Activated CD4-positive, alpha-beta T cell treated with anti-CD3 and anti-CD28 coated beads for 4 hours (primary cell): Measurements from ENCODE around the gene TBC1D22A.
"Not testable (repeated sequence)": the region's sequence is repeated elsewhere in the genome, so short reads cannot be mapped to it uniquely, and the experiment has no call there.

Source experiments
- DNase-seq, 2 donors: peaks; one replicate each; pipeline ENCODE4 v3.0.0-alpha.2; 2020

TBC1D22A gene

DNA sequence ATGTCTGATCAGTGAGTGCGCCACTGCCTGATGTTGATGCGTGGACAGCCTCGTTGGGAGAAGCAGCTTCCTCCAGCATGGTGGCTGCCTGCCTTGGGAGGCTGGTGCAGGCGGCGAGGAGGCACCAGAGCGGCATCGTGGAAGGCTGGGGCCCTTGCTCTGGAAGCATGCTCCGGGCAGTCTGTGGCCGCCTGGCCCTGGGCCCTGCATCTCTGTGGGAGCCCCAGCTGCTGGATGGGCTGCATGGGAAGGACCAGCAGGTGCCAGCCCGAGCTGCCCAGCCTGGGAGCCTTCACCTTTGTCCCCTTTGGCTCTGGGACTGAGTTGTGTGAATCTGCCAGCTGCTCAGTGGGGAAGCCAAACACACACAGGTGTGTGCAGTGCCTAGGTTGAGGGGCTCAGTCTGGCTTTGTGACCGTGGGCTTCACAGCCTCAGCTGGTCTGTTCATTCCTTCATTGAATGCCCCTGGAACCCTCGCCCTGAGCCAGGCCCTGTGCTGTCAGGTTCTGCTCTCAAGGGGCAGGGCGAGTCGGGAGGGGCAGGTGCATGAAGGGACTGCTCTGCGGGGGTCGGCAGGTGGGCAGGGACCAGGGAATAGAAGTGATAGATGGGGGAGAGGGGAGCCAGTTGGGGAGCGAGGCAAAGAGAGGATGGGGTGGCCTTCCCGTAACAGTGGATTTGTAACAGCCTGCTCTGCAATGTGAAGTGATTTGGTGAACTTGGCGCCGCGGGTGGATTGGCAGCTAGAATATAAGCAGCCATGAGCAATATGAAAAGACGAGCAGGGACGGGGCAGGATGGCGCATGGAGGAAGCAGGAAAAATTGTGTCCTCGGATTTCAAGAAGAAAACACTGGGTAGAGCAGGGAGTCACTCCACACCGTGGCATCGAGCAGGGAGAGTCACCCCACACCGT lies 354.2 kb downstream of the TBC1D22A start:
- DNase-seq = no peak

DNA sequence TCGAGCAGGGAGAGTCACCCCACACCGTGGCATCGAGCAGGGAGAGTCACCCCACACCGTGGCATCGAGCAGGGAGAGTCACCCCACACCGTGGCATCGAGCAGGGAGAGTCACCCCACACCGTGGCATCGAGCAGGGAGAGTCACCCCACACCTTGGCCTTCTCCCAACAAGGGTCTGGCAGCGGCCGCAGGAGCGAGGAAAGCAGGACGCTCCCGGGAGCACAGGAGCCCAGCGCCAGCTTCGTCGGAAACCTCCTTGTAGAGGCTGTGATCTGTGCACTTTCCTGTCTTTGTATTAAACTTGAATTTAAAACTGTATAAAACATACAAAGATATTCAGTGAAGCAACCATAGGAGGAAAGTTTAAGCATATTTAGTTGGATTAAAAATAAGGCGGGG lies 355.0 kb downstream of the TBC1D22A start:
- not testable (repeated sequence) for DNase-seq

DNA sequence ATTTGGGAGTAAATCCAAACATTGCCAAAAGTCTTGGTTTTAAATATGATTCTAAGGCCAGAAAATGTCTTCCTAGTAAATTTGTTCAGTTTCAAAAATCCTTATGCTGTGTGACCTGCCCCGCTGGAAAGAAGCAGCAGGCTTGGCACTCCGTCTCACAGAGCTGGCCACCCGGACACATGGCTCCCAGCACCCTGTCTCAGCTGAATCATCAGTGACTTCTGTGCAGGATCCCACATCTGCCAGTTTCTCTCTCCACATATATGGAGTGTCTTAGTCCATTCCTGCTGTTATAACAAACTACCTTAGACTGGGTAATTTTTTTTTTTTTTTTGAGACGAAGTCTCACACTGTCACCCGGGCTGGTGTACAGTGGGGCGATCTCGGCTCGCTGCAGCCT lies 356.7 kb downstream of the TBC1D22A start:
- DNase-seq = no peak

DNA sequence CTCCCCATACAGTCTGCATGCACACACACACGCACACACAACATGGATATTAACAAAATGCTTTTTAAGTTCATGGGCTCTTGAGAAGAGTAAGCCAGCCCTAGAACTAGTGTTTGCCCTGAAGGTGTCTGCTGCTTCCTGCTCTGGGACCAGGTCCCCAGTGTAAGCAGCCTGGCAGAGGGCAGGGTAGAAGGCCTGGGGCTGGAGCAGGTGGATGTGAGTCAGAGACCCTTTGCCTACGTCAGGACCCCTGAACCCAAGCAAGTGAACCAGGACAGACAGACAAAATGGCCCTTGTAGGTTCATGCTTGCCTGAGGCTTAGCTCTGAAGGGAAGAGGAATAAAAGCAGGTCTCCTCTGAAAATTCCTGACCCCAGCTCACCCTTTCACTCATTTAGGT lies 357.9 kb downstream of the TBC1D22A start:
- DNase-seq = no peak

DNA sequence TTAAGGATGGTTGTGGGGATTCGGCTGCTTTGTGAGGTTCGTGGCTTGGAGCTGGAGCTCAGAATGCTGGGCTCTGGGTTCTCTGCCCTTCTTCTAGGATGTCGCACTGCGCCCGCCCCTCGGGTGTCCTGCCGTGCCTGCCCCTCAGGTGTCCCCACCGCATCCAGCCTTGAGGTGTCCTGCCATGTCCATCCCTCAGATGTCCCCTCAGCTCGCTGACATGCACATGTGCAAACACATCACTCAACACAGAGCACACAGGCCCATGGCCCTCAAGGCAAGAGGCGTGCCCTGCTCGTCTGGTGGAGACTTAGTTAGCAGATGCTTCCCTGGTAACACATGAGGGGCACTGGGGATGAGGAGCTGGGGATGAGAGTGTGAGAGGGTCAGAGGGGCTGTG lies 359.3 kb downstream of the TBC1D22A start:
- no peak for DNase-seq

DNA sequence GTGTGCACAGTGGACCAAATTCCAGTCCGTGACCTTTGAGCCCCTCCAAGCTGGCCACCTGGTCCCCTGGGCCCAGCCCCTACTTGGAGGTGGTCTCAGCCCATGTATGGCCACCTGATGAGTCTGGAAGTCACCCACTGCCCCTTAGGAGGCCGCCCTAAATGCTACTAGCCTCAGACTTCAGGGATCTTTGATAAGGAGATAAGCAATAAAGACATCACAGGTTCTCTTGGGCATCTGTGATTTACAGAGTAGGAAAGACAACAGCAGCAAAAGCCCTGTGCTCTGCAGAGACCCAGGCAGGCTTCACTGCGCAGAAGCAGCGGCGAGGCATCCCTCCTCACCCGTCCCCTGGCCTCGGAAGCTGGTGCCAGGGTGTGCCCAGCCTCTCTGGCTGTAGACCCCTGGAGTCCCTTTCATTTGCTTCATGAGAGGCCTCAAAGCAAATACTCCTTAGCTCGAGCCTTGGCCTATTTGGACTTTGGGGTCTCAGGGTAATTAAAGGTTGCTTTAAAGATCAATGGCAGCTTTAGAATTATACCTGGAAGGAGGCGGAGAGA lies 360.1 kb downstream of the TBC1D22A start:
- no peak for DNase-seq

DNA sequence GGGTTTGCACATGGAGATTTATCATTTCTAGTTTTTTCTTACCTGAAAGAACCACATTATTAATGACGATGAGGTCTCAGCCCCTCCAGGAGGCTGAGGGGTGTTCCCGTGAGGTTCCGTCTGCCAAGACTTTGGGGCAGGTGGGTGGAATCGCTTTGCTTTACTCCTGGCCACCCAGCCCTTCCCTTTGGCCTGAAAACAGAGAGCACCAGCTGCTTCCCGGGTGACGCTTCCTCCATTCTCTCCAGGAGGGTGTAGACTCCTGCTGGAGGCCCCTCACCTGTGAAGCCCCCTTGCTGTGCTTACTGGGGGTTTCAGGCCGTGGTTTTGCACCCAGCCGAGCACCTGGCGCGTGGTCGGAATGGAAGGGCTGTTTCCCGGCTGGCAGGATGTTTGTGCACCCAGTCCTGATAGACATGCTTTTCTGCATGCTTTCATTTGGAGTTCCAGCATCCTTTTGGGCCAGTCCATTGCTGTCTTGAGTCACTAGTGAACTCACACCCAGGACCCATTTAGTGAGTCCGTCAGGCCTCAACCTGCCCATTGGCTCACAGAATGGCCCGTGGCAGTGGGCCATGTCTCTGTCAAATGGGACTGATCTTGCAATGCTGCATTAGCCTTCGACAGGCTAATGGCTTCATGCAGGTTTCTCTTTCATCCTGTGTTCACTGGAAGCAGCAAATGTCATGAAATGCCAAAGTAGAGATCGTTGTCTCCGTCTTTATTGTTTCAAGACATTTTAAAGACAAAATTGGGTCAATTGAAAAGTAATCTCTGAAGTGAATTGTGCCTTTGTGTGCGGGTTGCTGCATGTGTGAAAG lies 360.8 kb downstream of the TBC1D22A start:
- DNase-seq = no peak

DNA sequence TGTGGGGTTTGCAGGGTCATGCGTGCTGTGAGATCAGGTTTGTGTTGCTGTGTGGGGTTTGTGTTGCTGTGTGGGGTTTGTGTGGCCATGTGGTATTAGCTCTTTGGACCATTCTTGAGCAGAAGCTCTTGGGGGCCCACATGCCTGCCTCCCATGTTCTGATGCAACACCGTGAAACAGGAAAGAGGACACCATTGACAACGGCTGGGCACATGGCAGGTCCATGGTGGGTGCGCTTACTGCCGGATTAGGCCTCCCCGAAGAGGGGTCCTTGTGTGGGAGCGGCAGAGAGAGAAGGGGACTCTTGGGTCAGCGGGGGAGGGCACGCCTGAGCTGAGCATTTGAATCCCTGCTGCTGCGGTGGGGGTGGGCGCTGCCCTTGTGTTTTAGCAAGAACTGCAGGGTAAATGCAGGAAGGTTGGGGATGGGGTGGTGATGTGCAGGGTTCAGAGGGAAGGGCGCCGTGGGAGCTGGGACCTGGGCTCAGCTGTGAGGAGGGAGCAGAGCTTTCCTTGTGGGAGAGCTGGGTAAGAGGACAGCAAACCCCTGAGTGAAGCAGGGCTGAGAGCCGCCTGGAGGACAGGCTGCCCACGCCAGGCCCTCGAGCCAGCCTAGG lies 361.5 kb downstream of the TBC1D22A start:
- DNase-seq = no peak

DNA sequence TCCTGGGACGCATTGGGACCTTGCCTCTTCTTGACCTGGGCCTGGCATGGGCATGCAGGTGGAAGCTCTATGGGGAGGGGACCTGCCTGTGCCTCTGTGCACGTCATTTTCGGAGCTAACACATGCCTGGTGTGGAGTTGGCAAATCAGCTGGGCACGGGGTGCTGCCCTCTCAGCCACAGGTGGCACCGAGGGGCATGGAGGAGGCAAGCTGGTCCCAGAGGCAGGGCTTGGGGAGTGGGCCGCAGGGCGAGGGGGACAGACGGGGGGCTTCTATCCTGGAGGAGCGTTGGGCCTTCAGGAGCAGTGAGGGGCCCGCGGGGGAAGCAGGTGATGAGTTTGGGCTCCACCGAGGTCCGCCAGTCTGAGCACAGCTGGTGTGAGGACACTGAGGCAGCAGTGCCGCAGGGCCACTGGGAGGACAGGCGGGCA lies 362.0 kb downstream of the TBC1D22A start:
- DNase-seq = no peak

DNA sequence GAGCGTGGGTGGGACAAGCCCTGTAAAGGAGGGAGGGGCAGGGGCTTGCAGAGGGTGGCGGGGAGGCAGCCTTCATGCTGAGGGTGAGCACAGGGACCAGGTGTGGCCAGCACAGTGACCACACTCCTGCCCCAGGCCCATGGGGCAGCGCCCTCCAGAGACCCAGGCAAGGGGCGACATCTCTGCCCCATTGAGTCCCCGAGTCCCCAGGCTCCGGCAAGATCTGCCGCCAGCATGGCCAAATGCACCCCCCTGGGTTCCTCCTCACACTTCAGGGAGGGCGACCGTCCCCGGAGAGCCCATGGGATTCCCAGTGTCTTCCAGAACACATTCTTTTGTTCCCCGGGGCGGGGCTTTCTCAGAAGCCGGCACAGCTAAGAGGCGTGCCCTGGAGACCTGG lies 362.5 kb downstream of the TBC1D22A start:
- no peak for DNase-seq

DNA sequence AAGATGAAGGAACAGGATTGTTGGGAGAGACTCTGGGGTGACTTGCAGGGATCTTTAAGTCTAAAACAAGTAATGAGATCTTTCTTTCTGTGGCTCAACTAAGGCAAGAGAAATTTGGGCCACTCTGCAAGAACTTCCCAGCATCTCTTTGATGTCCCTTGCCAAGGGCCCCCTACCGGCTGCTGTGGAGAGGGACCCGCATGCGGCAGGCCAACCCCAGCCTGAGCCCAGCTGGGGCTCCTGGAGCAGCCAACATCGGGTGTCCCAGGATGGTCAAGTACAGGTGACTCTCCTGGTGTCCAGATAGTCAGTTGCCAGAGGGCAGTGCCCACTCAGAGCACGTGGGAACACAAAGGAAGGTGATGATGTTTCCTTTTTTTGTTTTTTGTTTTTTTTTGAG lies 363.2 kb downstream of the TBC1D22A start:
- DNase-seq = no peak

DNA sequence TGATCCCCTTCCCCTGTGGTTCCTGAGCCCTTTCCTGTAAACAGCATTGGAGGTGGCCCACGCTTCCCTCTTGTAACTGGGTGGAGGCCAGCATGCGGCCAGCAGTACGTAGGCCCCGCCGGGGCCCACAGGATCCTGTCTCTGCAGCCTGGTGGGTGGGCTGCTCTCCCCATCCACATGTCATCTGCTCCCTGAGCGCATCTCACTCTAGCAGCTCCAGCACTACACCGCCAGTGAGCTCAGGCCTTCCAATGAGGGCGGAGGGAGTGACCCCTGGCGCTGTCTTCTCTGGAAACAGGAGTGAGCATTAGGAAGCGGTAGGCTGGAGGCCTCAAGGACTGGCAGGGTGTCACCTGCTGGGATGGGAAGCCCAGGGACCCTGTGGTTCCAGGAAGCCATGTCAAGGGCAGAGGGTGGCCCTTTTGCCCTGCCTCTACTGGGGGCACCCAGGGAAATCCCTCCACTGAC lies 363.9 kb downstream of the TBC1D22A start:
- DNase-seq = no peak

DNA sequence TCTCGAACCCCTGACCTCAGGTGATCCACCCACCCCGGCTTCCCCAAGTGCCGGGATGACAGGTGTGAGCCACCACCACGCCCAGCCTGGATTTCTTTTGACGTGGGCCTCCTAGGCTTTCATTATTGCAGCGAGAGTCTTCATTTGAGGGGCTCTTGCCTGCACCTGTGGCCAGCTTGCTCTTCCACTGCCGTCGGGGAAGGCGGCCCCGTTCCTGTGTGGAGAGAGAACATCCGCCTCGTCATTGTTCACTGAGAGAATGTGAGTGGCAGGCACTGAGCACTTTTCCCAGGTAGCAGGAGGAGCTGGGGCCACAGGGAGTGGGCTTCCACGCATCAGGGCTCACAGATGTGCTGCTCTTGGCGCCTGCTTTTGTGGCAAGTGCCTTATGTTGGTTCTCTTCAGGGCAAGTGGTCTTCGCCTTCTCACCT lies 365.0 kb downstream of the TBC1D22A start:
- no peak for DNase-seq

DNA sequence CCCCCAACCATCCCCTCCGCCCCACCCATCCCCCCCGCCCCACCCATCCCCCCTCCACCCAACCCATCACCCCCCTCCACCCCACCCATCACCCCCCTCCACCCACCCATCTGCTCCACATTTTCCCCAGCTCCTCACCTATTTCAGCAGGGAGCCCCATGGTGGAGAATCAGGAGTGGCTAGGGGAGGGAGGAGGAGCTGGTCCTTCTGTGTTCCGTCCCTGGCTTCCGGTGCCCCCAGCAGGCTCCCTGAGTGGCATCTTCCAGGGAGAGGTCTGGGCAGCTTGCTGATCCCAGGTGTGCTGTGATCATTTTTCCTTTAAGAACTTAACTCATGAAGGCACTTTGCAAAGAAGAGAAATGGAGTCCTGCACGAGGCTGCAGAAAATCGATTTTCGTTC lies 365.8 kb downstream of the TBC1D22A start:
- no peak for DNase-seq

DNA sequence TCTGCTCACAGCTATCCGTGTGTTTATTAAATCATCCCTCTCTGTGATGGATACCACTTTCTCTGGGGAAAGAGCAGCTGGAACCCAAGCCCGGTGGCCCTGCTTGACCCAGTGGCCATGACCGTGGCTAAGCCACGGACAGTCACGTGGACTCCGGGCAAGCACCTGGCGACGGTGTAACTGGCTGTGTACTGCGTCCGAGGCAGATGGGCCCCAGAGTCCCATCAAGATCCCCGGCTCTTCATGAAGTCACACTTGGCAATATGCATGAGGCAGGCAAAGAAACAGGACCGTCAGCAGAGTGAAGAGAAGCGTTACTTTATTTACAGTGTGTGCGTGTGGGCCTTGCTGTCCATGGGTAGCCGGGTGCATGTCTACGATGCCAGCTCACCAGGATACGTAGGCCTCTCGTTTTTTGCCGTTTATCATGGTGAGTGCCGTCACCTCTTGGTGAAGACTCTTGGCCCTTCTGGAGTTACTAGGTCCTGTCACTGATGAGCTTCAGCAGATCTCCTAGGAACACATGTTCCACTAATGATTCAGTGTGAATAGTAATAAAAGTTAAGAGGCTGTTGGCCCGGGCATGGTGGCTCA lies 366.3 kb downstream of the TBC1D22A start:
- DNase-seq = no peak

DNA sequence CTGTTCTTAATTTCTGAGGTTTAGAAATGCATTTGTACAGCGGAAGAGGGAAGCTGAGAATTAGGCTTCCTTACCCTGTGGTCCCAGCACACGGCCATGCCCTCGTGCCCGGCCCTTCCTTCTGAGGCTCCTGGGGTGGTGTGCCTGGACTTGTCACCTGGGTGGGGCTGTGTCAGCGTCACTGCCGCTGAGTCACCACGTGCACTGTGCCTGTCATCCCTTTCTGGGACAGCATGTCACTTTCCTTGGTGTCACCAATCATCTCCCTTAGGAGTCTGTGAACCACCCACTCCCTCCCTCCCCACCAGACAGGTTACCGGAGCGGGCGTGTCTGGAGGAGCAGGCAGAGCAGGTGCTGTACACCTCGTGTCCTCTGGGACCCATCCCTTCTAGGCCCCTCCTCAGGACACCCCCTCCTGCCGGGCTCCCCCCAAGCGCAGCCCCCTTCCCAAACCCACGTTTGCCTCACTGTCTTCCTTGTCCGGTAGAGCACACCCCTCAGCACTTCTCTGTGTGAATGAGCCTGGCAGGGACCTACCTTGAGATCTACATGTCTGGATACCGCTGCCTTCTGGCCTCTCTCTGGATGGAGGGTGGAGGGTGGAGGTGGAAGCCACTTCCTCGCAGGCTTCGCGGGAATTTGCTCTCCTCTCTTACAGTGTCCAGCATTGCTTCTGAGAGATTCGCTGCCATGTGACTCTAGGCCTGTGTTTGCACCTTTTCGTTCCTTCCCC lies 367.6 kb downstream of the TBC1D22A start:
- DNase-seq = no peak

DNA sequence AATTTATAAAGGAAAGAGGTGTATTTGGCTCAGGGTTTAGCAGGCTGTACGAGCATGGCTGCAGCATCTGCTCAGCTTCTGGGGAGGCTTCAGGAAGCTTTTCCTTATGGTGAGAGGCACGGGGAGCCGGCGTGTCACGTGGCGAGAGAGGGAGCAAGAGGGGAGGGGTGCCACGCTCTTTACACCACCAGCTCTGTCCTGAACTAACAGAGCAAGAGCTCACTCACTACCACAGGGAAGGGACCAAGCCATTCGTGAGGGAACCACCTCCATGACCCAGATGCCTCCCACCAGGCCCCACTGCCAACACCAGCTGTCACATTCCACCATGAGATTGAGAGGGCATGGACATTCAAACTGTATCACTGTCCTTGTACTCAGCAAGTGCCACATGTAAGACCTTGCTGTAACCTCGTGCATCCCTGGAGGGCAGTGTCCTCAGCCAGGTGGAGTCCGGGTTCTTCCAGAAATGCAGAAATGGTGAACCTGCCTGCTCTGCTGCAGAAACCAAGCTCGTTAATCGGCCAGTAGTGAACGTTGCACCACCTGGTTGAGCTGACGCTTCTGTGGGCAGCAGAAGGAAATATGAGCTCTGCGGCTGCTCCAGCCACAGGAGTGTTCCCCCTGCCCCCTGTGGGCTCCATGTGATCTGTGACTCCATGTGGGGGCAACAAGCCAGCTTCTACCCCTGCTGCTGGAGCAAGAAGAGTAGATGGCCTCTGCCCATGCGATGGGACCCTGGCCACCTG lies 368.6 kb downstream of the TBC1D22A start:
- DNase-seq = no peak

DNA sequence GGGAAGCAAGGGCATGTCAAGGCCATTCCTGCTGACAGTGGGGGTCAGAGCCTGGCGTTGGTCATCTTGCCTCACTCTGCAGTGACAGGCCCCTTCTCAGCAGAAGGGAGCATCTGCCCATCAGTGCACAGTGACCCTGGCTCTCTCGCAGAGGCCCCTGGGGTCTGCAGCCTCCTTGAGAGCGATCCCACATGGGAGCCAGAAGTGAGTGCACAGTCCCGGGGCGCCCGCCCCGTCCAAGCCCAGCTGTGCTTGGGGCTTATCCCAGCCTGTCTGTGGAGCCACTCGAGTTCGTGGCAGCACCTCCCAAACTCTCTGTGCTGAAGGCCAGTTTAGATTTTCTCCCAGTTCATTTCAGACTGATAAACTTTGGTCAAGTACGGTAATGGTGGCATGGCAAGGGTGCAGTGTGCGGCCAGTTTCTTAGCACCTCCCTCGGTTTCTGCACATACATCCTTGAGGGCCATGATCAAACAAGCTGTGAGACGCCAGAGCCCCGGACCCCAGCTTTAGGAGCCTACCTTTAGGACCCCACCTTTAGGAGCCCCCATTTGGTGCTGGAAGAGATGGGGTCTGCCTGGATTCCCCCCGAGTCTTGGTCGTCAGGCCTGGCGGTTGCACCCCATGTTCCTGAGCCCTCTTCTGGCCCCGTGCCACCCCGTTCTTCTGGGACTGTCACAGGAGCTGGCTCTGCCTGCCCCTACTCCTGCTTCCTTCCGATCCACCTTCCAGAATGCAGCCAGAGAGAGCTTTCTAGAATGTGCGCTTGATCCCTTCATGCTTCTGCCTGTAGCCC lies 369.4 kb downstream of the TBC1D22A start:
- no peak for DNase-seq

DNA sequence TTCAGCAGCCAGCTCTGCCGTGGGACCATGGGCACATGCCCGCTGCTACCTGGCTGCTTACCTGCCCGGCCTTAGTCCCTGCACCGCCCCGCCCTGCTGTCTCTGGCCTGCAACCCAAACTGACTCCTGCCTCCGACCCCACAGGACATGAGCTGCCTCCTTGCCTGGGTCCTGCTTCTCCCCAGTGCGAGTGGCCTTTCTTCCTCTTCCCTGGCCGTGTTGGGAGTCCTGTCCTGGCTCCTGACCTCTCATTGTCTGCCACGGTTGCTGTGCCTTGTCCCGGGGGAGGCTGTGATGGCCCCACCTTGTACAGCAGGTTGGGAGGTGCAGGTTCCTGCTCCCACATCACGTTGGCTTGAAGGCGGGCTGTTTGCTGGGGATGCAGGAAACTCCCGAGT lies 370.0 kb downstream of the TBC1D22A start:
- DNase-seq = no peak
